SH-SY5Y (cell line): ENCODE data around the gene HMGCLL1.

Source experiments
- GATA2 ChIP-seq: IDR thresholded peaks from 2 replicates; pipeline ENCODE4 v1.6.1; 2011; ENCODE audit warnings: mild to moderate bottlenecking, low read depth, low read length
- GATA3 ChIP-seq: IDR thresholded peaks from 2 replicates; pipeline ENCODE4 v1.6.1; 2011; ENCODE audit warnings: low read depth, mild to moderate bottlenecking, low read length, moderate library complexity

GRCh38 chr6:55474382-55474781, 104.6 kb downstream of the HMGCLL1 start:
- no peak for TF ChIP-seq GATA3
- no peak for TF ChIP-seq GATA2
